ENCODE results near the gene GNAL.

GNAL gene

GRCh38 chr18:11866764-11867163 lies 177.7 kb downstream of the GNAL start:
- Histone ChIP-seq H3K9me3 (ENCODE audit: insufficient read depth, low read length) (no peaks in the 10 kb centered on the region), H3K27ac (ENCODE audit: low read depth, low read length) (no peak overlapping the region), H3K4me3 (ENCODE audit: insufficient read depth, low read length, poor library complexity, severe bottlenecking) (no peak overlapping the region), H3K36me3 (ENCODE audit: low read length) (no peaks in the 10 kb centered on the region), H3K79me2 (ENCODE audit: insufficient read depth, low read length) (no peaks in the 10 kb centered on the region), H2AFZ (ENCODE audit: low read depth, low read length, severe bottlenecking) (no peak overlapping the region), H3K27me3 (ENCODE audit: low read length) (no peaks in the 10 kb centered on the region), H3F3A (ENCODE audit: insufficient read depth) (no peaks in the 10 kb centered on the region), H3K4me2 (ENCODE audit: low read depth, low read length, poor library complexity, severe bottlenecking) (no peak overlapping the region), H3K9me2 (replicated peaks; ENCODE audit: insufficient read depth, low read length) (no peaks in the 10 kb centered on the region), H4K20me1 (ENCODE audit: low read depth, low read length) (no peaks in the 10 kb centered on the region), H3K9ac (ENCODE audit: low read length) (no peak overlapping the region)
- TF ChIP-seq EZH2phosphoT487 (conservative IDR thresholded peaks at IDR 0.05; ENCODE audit: low read length) (no peak), CTCF (IDR thresholded peaks at IDR 0.05; ENCODE audit: insufficient read depth, low read length, poor library complexity, severe bottlenecking) (no peak)

GRCh38 chr18:11868230-11868629 lies 179.2 kb downstream of the GNAL start:
- Histone ChIP-seq H3K4me3 (ENCODE audit: insufficient read depth, low read length, poor library complexity, severe bottlenecking) (no peak overlapping the region), H2AFZ (ENCODE audit: low read depth, low read length, severe bottlenecking) (no peak overlapping the region), H3F3A (ENCODE audit: insufficient read depth) (no peaks in the 10 kb centered on the region), H3K27ac (ENCODE audit: low read depth, low read length) (no peak overlapping the region), H4K20me1 (ENCODE audit: low read depth, low read length) (no peaks in the 10 kb centered on the region), H3K27me3 (ENCODE audit: low read length) (no peaks in the 10 kb centered on the region), H3K79me2 (ENCODE audit: insufficient read depth, low read length) (no peaks in the 10 kb centered on the region), H3K9me2 (replicated peaks; ENCODE audit: insufficient read depth, low read length) (no peaks in the 10 kb centered on the region), H3K36me3 (ENCODE audit: low read length) (no peaks in the 10 kb centered on the region), H3K9ac (ENCODE audit: low read length) (no peak overlapping the region), H3K9me3 (ENCODE audit: insufficient read depth, low read length) (no peaks in the 10 kb centered on the region), H3K4me2 (ENCODE audit: low read depth, low read length, poor library complexity, severe bottlenecking) (no peak overlapping the region)
- no peak for TF ChIP-seq EZH2phosphoT487 (conservative IDR thresholded peaks at IDR 0.05; ENCODE audit: low read length)
- no peak for TF ChIP-seq CTCF (IDR thresholded peaks at IDR 0.05; ENCODE audit: insufficient read depth, low read length, poor library complexity, severe bottlenecking)

GRCh38 chr18:11871501-11871900 lies 182.4 kb downstream of the GNAL start:
- H3K9me3 ChIP-seq (ENCODE audit: insufficient read depth, low read length): no peaks in the 10 kb centered on the region
- H2AFZ ChIP-seq (ENCODE audit: low read depth, low read length, severe bottlenecking): no peak overlapping the region
- H3K4me2 ChIP-seq (ENCODE audit: low read depth, low read length, poor library complexity, severe bottlenecking): no peak overlapping the region
- H3K36me3 ChIP-seq (ENCODE audit: low read length): no peaks in the 10 kb centered on the region
- no peak overlapping the region for H3K9ac ChIP-seq (ENCODE audit: low read length)
- H3K27ac ChIP-seq (ENCODE audit: low read depth, low read length): no peak overlapping the region
- no peaks in the 10 kb centered on the region for H4K20me1 ChIP-seq (ENCODE audit: low read depth, low read length)
- no peak for TF ChIP-seq CTCF (IDR thresholded peaks at IDR 0.05; ENCODE audit: insufficient read depth, low read length, poor library complexity, severe bottlenecking)
- no peak for TF ChIP-seq EZH2phosphoT487 (conservative IDR thresholded peaks at IDR 0.05; ENCODE audit: low read length)
- H3K4me3 ChIP-seq (ENCODE audit: insufficient read depth, low read length, poor library complexity, severe bottlenecking): no peak overlapping the region
- no peaks in the 10 kb centered on the region for H3K27me3 ChIP-seq (ENCODE audit: low read length)
- H3F3A ChIP-seq (ENCODE audit: insufficient read depth): no peaks in the 10 kb centered on the region
- no peaks in the 10 kb centered on the region for H3K79me2 ChIP-seq (ENCODE audit: insufficient read depth, low read length)
- H3K9me2 ChIP-seq (replicated peaks; ENCODE audit: insufficient read depth, low read length): no peaks in the 10 kb centered on the region
